HepG2 (cell line): ENCODE measurements around the gene DSN1. TPM values are rescaled to one million over a fixed set of nuclear protein-coding genes. Genes with fewer than 3 reads are reported as not detected.

Experiments
- HNRNPK ChIP-seq: fragments of 200-400 bp; formaldehyde crosslinking; IDR thresholded peaks from 2 replicates; pipeline ENCODE4 v1.6.1; 2018; ENCODE audit warnings: low read length, low read depth, moderate library complexity, mild to moderate bottlenecking; ENCODE audit not compliant: poor library complexity, severe bottlenecking
- NFIB ChIP-seq: sonication (generic); formaldehyde crosslinking; IDR thresholded peaks from 2 replicates; pipeline ENCODE4 v1.9.0; 2021; ENCODE audit warnings: missing genetic modification reagents, mild to moderate bottlenecking, borderline replicate concordance
- ZFY ChIP-seq: sonication (generic); formaldehyde crosslinking; IDR thresholded peaks from 2 replicates; pipeline ENCODE4 v1.4.0; 2020; ENCODE audit warnings: missing genetic modification reagents
- ZNF562 ChIP-seq: sonication (generic); formaldehyde crosslinking; IDR thresholded peaks from 2 replicates; pipeline ENCODE4 v1.8.0; 2022; ENCODE audit warnings: missing genetic modification reagents, borderline replicate concordance
- ZNF607 ChIP-seq: sonication (generic); formaldehyde crosslinking; IDR thresholded peaks from 2 replicates; pipeline ENCODE4 v1.5.1; 2020; ENCODE audit warnings: missing genetic modification reagents, mild to moderate bottlenecking, borderline replicate concordance
- polyA plus RNA-seq, 8 experiments: library from polyadenylated mRNA; depleted of rRNA in 3 of 8; stranded (reverse) in 7 of 8; unstranded in 1 of 8; fragments of >200 nt; fragmentation: Illumina TruSeq in 4 of 8; extraction: Trizol in 4 of 8; gene quantifications; 2 replicates each; pipeline versions ENCODE4 v1.2.1 to v1.2.3, GENCODE V29; 2011 to 2016; ENCODE audit warnings: low read depth in 4 of 8, missing spikeins in 1 of 8, mixed read lengths in 1 of 8; ENCODE audit not compliant: insufficient read depth in 1 of 8
- total RNA-seq, 5 experiments: library from RNA; depleted of rRNA; stranded (reverse); fragments of >200 nt; fragmentation: Illumina TruSeq; extraction: Trizol; gene quantifications; 2 replicates each; pipeline ENCODE4 v1.2.3, GENCODE V29; 2016; ENCODE audit warnings: low read depth in 1 of 5
- TF ChIP-seq, protein P1 (sequence below): sonication (generic); formaldehyde crosslinking; IDR thresholded peaks from 2 replicates; pipeline ENCODE4 v1.4.0; 2020; ENCODE audit warnings: missing genetic modification reagents
- TF ChIP-seq, protein P2 (sequence below): sonication (generic); formaldehyde crosslinking; IDR thresholded peaks from 2 replicates; pipeline ENCODE4 v1.4.0; 2020; ENCODE audit warnings: missing genetic modification reagents
- TF ChIP-seq, protein P3 (sequence below), 2 experiments: fragments of 450-650 bp in 1 of 2; sonication (generic) in 1 of 2; formaldehyde crosslinking in 1 of 2; IDR thresholded peaks; 2 replicates each; pipeline versions ENCODE4 v1.6.1 to v1.8.0; 2016 to 2022; ENCODE audit warnings: antibody characterized with exemption in 1 of 2, mild to moderate bottlenecking in 1 of 2, missing genetic modification reagents in 1 of 2
- TF ChIP-seq, protein P4 (sequence below): sonication (generic); formaldehyde crosslinking; IDR thresholded peaks from 2 replicates; pipeline ENCODE4 v1.4.0; 2020; ENCODE audit warnings: missing genetic modification reagents

Gene DSN1
- total and polyA plus RNA-seq, 2 of the 13 experiments (the other 11 are each of a cell fraction or from before 2014, with no cell fraction given) = 18.7 to 53.7 TPM

DNA sequence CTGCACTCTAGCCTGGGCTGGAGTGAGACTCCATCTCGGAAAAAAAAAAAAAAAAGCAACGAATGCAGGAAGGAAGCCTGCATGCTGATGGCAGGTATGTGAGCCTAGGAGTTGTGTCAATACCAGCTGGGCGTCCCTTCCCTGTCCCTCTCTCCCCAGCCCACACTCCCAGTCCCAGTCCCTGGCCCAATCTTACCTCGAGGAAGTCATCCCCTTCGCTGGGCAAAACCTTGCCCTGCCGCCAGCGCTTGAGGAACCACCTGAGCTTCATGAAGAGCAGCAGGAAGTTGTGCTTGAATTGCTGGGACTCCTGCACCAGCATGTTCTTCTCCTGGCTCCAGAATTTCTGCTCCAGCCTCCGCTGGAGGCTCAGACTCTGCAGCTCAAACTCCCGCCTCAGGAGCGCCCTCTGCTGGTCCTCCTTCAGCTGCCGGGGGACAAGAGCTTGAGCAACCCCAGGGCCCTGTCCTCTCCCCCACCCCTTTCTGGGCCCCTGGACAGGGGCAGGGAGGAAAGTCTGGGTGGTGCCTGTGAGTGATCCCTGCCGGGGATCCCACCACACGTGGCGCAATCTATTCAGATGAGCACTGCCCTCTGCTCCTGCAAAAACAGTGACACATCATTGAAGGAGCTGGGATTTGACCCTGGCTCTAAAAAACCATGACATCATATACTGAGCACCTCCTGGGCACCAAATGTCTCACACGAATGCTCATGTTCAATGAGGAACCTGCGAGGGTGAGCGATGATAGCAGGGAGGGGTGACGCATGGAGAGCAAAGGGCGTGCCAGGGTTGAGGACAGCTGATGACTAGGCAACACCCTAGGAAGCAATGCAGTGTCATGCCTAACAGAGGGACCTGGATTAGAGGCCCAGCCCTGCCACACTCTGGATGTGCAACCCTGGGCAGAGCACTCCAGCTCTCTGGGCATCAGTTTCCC, 35.0 kb upstream of the DSN1 start (continued):
- TF ChIP-seq, protein P1, sequence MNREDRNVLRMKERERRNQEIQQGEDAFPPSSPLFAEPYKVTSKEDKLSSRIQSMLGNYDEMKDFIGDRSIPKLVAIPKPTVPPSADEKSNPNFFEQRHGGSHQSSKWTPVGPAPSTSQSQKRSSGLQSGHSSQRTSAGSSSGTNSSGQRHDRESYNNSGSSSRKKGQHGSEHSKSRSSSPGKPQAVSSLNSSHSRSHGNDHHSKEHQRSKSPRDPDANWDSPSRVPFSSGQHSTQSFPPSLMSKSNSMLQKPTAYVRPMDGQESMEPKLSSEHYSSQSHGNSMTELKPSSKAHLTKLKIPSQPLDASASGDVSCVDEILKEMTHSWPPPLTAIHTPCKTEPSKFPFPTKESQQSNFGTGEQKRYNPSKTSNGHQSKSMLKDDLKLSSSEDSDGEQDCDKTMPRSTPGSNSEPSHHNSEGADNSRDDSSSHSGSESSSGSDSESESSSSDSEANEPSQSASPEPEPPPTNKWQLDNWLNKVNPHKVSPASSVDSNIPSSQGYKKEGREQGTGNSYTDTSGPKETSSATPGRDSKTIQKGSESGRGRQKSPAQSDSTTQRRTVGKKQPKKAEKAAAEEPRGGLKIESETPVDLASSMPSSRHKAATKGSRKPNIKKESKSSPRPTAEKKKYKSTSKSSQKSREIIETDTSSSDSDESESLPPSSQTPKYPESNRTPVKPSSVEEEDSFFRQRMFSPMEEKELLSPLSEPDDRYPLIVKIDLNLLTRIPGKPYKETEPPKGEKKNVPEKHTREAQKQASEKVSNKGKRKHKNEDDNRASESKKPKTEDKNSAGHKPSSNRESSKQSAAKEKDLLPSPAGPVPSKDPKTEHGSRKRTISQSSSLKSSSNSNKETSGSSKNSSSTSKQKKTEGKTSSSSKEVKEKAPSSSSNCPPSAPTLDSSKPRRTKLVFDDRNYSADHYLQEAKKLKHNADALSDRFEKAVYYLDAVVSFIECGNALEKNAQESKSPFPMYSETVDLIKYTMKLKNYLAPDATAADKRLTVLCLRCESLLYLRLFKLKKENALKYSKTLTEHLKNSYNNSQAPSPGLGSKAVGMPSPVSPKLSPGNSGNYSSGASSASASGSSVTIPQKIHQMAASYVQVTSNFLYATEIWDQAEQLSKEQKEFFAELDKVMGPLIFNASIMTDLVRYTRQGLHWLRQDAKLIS = no peak
- TF ChIP-seq, protein P2, sequence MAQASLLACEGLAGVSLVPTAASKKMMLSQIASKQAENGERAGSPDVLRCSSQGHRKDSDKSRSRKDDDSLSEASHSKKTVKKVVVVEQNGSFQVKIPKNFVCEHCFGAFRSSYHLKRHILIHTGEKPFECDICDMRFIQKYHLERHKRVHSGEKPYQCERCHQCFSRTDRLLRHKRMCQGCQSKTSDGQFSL (CRISPR knock-in tag) = peak; percentile 64; the same call in 1 of the 2 replicates
- TF ChIP-seq, protein P3, sequence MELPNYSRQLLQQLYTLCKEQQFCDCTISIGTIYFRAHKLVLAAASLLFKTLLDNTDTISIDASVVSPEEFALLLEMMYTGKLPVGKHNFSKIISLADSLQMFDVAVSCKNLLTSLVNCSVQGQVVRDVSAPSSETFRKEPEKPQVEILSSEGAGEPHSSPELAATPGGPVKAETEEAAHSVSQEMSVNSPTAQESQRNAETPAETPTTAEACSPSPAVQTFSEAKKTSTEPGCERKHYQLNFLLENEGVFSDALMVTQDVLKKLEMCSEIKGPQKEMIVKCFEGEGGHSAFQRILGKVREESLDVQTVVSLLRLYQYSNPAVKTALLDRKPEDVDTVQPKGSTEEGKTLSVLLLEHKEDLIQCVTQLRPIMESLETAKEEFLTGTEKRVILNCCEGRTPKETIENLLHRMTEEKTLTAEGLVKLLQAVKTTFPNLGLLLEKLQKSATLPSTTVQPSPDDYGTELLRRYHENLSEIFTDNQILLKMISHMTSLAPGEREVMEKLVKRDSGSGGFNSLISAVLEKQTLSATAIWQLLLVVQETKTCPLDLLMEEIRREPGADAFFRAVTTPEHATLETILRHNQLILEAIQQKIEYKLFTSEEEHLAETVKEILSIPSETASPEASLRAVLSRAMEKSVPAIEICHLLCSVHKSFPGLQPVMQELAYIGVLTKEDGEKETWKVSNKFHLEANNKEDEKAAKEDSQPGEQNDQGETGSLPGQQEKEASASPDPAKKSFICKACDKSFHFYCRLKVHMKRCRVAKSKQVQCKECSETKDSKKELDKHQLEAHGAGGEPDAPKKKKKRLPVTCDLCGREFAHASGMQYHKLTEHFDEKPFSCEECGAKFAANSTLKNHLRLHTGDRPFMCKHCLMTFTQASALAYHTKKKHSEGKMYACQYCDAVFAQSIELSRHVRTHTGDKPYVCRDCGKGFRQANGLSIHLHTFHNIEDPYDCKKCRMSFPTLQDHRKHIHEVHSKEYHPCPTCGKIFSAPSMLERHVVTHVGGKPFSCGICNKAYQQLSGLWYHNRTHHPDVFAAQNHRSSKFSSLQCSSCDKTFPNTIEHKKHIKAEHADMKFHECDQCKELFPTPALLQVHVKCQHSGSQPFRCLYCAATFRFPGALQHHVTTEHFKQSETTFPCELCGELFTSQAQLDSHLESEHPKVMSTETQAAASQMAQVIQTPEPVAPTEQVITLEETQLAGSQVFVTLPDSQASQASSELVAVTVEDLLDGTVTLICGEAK (IDR thresholded peaks at IDR 0.05) = no peak
- TF ChIP-seq, protein P3 (CRISPR knock-in tag; IDR thresholded peaks at IDR 0.05) = 0 out of 2 replicates have a peak, but pooled peaks have one; percentile 47
- TF ChIP-seq HNRNPK (no peak), ZFY (CRISPR knock-in tag) (peak; percentile 45; the same call in 1 of the 2 replicates), ZNF562 (CRISPR knock-in tag) (no peak), NFIB (CRISPR knock-in tag) (peak; percentile 65; the same call in 1 of the 2 replicates), ZNF607 (CRISPR knock-in tag) (0 out of 2 replicates have a peak, but pooled peaks have one; percentile 29)
- TF ChIP-seq, protein P4, sequence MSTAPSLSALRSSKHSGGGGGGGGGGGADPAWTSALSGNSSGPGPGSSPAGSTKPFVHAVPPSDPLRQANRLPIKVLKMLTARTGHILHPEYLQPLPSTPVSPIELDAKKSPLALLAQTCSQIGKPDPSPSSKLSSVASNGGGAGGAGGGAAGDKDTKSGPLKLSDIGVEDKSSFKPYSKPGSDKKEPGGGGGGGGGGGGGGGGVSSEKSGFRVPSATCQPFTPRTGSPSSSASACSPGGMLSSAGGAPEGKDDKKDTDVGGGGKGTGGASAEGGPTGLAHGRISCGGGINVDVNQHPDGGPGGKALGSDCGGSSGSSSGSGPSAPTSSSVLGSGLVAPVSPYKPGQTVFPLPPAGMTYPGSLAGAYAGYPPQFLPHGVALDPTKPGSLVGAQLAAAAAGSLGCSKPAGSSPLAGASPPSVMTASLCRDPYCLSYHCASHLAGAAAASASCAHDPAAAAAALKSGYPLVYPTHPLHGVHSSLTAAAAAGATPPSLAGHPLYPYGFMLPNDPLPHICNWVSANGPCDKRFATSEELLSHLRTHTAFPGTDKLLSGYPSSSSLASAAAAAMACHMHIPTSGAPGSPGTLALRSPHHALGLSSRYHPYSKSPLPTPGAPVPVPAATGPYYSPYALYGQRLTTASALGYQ (CRISPR knock-in tag) = no peak
